ENCODE data around the gene MAP2. TPM values are rescaled to one million over a fixed set of nuclear protein-coding genes. Genes with fewer than 3 reads are reported as not detected.

The MAP2 gene
- total RNA-seq, 1 experiment from 2014 or later: 7.4 TPM

- no TSS peak for BruUV-seq (replicated peaks)
- no peak for ATAC-seq
- Histone ChIP-seq H3K9ac (ENCODE audit: low read length) (no peak overlapping the region), H2AFZ (ENCODE audit: low read depth, low read length, poor library complexity, severe bottlenecking) (no peak overlapping the region), H3K4me3 (replicated peaks in 1 of 2; ENCODE audit: low read depth in 1 of 2, low read length in 2 of 2) (no peak overlapping the region), H3K4me2 (ENCODE audit: low read length) (no peak overlapping the region), H3K9me2 (ENCODE audit: insufficient read depth) (no peaks in the 10 kb centered on the region), H3K36me3 (ENCODE audit: control insufficient read depth in 1 of 2, insufficient read depth in 2 of 2, low read length in 2 of 2) (no peaks in the 10 kb centered on the region), H3K79me2 (ENCODE audit: insufficient read depth, low read length) (no peaks in the 10 kb centered on the region), H3K27ac (ENCODE audit: low read depth, low read length) (no peak overlapping the region), H4K20me1 (ENCODE audit: insufficient read depth) (no peaks in the 10 kb centered on the region), H3K9me3 (ENCODE audit: control insufficient read depth in 1 of 2, insufficient read depth in 1 of 2, low read depth in 1 of 2, low read length in 2 of 2) (no peaks in the 10 kb centered on the region), H3K4me1 (ENCODE audit: control insufficient read depth in 1 of 2, insufficient read depth in 2 of 2, low read length in 2 of 2) (peaks cover 9 to 15% of the 10 kb centered on the region in 2 experiments), H3K27me3 (ENCODE audit: insufficient read depth, low read length) (no peaks in the 10 kb centered on the region)
- TF ChIP-seq RAD21 (IDR thresholded peaks at IDR 0.05; ENCODE audit: low read depth): no peak
- TF ChIP-seq EZH2phosphoT487 (IDR thresholded peaks at IDR 0.05; ENCODE audit: borderline replicate concordance): no peak
- TF ChIP-seq POLR2A (IDR thresholded peaks at IDR 0.05; ENCODE audit: borderline replicate concordance, extremely low read depth, insufficient read depth, insufficient read length): no peak
- TF ChIP-seq TCF7L2 (IDR thresholded peaks at IDR 0.05; ENCODE audit: borderline replicate concordance, extremely low read depth, insufficient read depth, insufficient read length): no peak
- no peak for TF ChIP-seq ATF3 (IDR thresholded peaks at IDR 0.05)
- no peak for TF ChIP-seq ZBTB33 (IDR thresholded peaks at IDR 0.05; ENCODE audit: extremely low read depth, insufficient replicate concordance, low read length)
- no peak for TF ChIP-seq CTCF (IDR thresholded peaks at IDR 0.05 in 2 of 3, conservative IDR thresholded peaks at IDR 0.05 in 1 of 3; ENCODE audit: borderline replicate concordance in 1 of 3, insufficient read depth in 1 of 3, low read depth in 2 of 3, low read length in 2 of 3)
- TF ChIP-seq SIN3A (IDR thresholded peaks at IDR 0.05; ENCODE audit: low read depth): no peak
- no peak for TF ChIP-seq MAX (IDR thresholded peaks at IDR 0.05)
- TF ChIP-seq EGR1 (IDR thresholded peaks at IDR 0.05; ENCODE audit: low read depth): no peak
- no peak for TF ChIP-seq ZFX (IDR thresholded peaks at IDR 0.05)
- TF ChIP-seq YY1 (IDR thresholded peaks at IDR 0.05; ENCODE audit: extremely low read depth, insufficient replicate concordance, low read depth, low read length): no peak
- no peak for TF ChIP-seq EZH2 (IDR thresholded peaks at IDR 0.05)
- no peak for TF ChIP-seq CBX3 (IDR thresholded peaks at IDR 0.05; ENCODE audit: low read depth)
- no peak for TF ChIP-seq CEBPB (IDR thresholded peaks at IDR 0.05; ENCODE audit: low read depth)
- no peak for TF ChIP-seq SRF (IDR thresholded peaks at IDR 0.05; ENCODE audit: low read depth)
- POLR2A ChIA-PET: no interaction called here
- intact Hi-C loops (cut with micrococcal nuclease): no loop called here
- RAD21 ChIA-PET (ENCODE audit: low non-redundant PET in 1 of 2, low total read pairs in 2 of 2, uncharacterized antibody in 2 of 2, unreplicated experiment in 2 of 2): no interaction called here
- no peak for DNase-seq (ENCODE audit: low read depth, low spot score)
- CTCF ChIA-PET: interaction anchor here (1.4 kb wide), 1 partner anchor 43 kb away, joined by 6 read pairs; the partner anchor contains the start of gene MAP2
Measured at GRCh38 chr2:209381091-209381490, 42.8 kb upstream of the MAP2 start.
